Body of pancreas (tissue), 4 donors: ENCODE results near the gene RNGTT.
A peak's percentile ranks its signal among the peaks of the same experiment; 100 is the strongest.

Experiments used
- POLR2A ChIP-seq, 3 donors: fragments of 450-650 bp; IDR thresholded peaks; one replicate each; pipeline ENCODE4 v1.6.1; 2016; ENCODE audit warnings: antibody characterized with exemption in 3 of 3, mild to moderate bottlenecking in 2 of 3
- TF ChIP-seq, protein P1 (sequence below), 7 experiments: fragments of 450-650 bp in 4 of 7; fragments of 200-600 bp in 3 of 7; sonication (generic) in 3 of 7; IDR thresholded peaks; one replicate each; pipeline ENCODE4 v1.5.1; 2016 to 2019; ENCODE audit warnings: antibody characterized with exemption in 7 of 7

- TF ChIP-seq, protein P1, sequence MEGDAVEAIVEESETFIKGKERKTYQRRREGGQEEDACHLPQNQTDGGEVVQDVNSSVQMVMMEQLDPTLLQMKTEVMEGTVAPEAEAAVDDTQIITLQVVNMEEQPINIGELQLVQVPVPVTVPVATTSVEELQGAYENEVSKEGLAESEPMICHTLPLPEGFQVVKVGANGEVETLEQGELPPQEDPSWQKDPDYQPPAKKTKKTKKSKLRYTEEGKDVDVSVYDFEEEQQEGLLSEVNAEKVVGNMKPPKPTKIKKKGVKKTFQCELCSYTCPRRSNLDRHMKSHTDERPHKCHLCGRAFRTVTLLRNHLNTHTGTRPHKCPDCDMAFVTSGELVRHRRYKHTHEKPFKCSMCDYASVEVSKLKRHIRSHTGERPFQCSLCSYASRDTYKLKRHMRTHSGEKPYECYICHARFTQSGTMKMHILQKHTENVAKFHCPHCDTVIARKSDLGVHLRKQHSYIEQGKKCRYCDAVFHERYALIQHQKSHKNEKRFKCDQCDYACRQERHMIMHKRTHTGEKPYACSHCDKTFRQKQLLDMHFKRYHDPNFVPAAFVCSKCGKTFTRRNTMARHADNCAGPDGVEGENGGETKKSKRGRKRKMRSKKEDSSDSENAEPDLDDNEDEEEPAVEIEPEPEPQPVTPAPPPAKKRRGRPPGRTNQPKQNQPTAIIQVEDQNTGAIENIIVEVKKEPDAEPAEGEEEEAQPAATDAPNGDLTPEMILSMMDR (IDR thresholded peaks at IDR 0.05) = peak; percentile 36 to 94 (median 81)
- no peak for TF ChIP-seq POLR2A (IDR thresholded peaks at IDR 0.05)
These were observed 19.3 kb upstream of the RNGTT start for GRCh38 chr6:88982720-88983119.
